ENCODE measurements around the gene HARBI1. TPM values are rescaled to one million over a fixed set of nuclear protein-coding genes. Genes with fewer than 3 reads are reported as not detected.

The HARBI1 gene
- total and polyA plus RNA-seq, 2 donors (not counting 3 experiments of a cell fraction or from before 2014, with no cell fraction given) = 2.7 to 4.7 TPM

DNA sequence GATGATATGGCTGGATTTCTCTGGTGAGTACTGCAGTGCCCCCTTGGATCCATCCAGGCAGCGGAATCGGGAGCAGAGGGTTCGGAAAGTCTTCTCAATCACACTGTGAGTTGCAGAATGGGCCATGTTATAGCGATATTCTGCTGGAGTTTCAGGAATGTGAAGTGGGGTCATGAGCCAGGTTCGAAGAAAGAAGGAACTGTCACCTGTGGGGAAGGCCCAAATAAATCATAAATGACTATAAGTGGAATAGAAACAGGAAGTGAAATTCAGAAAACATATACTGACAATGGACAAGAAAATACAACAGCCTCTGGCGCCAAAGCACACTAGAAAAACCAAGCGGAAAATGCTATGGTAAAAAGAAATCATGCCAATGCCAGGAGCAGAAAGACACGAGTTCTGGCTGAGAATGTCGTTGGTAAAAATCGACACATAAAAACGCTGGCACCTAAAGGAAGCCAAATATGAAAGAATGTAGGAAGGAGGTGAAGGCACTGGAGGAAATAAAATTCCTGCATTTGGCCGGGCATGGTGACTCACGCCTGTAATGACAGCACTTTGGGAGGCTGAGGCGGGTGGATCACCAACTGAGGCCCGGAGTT lies 13.2 kb downstream of the HARBI1 start:
- Histone ChIP-seq H3K4me1 (ENCODE audit: control insufficient read depth, extremely low read depth, insufficient read depth, low read length) (no peaks in the 10 kb centered on the region), H3K9ac (replicated peaks; ENCODE audit: extremely low read depth, insufficient read depth, low read length) (no peak overlapping the region), H3K4me2 (ENCODE audit: insufficient read depth, low read length) (no peak overlapping the region), H3K9me1 (replicated peaks; ENCODE audit: control insufficient read depth, extremely low read depth, insufficient read depth, low read length) (no peaks in the 10 kb centered on the region), H3K4me3 (replicated peaks in 1 of 3; ENCODE audit: insufficient read depth in 1 of 3, low read depth in 1 of 3, low read length in 3 of 3) (no peak overlapping the region), H3K9me3 (replicated peaks; ENCODE audit: control insufficient read depth, insufficient read depth, low read length) (no peaks in the 10 kb centered on the region), H3K27me3 (ENCODE audit: control insufficient read depth in 2 of 2, insufficient read depth in 2 of 2, low read length in 2 of 2) (no peaks in the 10 kb centered on the region), H3K27ac (ENCODE audit: insufficient read depth, low read depth, low read length) (no peak overlapping the region), H3K79me2 (ENCODE audit: control insufficient read depth, insufficient read depth, low read length) (no peaks in the 10 kb centered on the region), H4K20me1 (replicated peaks; ENCODE audit: control insufficient read depth, extremely low read depth, insufficient read depth, low read length) (no peaks in the 10 kb centered on the region), H3K36me3 (ENCODE audit: control insufficient read depth in 2 of 2, extremely low read depth in 1 of 2, insufficient read depth in 2 of 2, low read length in 2 of 2) (no peaks in the 10 kb centered on the region), H2AFZ (ENCODE audit: low read depth, low read length) (no peak overlapping the region)
- BruUV-seq (replicated peaks) = no TSS peak
- dilution Hi-C loops (cut with MboI; ENCODE audit: extremely low pct_ligation_motif_present, low sequenced_read_pairs) (no loop called here), intact Hi-C loops (cut with micrococcal nuclease) (no loop called here)
- ChIA-PET POLR2A (no interaction called here), CTCF (no interaction called here)
- FAIRE-seq = no peak
- TF ChIP-seq MYC (IDR thresholded peaks at IDR 0.05; ENCODE audit: low read depth, low read length) (no peak), POLR2A (IDR thresholded peaks at IDR 0.05; ENCODE audit: low read depth, low read length) (no peak), EZH2 (IDR thresholded peaks at IDR 0.05; ENCODE audit: borderline replicate concordance, low read depth, low read length, severe bottlenecking) (no peak), FOS (IDR thresholded peaks at IDR 0.05; ENCODE audit: borderline replicate concordance, insufficient read depth, low read length) (no peak), JUN (IDR thresholded peaks at IDR 0.05; ENCODE audit: borderline replicate concordance, insufficient read depth, insufficient read length, low read depth) (no peak), POLR2AphosphoS5 (IDR thresholded peaks at IDR 0.05; ENCODE audit: insufficient read depth, low read depth, low read length) (no peak)
- TF ChIP-seq, protein P1, sequence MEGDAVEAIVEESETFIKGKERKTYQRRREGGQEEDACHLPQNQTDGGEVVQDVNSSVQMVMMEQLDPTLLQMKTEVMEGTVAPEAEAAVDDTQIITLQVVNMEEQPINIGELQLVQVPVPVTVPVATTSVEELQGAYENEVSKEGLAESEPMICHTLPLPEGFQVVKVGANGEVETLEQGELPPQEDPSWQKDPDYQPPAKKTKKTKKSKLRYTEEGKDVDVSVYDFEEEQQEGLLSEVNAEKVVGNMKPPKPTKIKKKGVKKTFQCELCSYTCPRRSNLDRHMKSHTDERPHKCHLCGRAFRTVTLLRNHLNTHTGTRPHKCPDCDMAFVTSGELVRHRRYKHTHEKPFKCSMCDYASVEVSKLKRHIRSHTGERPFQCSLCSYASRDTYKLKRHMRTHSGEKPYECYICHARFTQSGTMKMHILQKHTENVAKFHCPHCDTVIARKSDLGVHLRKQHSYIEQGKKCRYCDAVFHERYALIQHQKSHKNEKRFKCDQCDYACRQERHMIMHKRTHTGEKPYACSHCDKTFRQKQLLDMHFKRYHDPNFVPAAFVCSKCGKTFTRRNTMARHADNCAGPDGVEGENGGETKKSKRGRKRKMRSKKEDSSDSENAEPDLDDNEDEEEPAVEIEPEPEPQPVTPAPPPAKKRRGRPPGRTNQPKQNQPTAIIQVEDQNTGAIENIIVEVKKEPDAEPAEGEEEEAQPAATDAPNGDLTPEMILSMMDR (IDR thresholded peaks at IDR 0.05; ENCODE audit: extremely low read depth in 1 of 2, insufficient read depth in 1 of 2, low read depth in 1 of 2, low read length in 2 of 2) = no peak
- TF ChIP-seq, protein P2, sequence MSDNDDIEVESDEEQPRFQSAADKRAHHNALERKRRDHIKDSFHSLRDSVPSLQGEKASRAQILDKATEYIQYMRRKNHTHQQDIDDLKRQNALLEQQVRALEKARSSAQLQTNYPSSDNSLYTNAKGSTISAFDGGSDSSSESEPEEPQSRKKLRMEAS (IDR thresholded peaks at IDR 0.05; ENCODE audit: insufficient read depth, insufficient read length) = no peak
- DNase-seq (ENCODE audit: low read depth, low spot score) = no peak
